ENCODE measurements around the gene MAP7. TPM values are rescaled to one million over a fixed set of nuclear protein-coding genes. Genes with fewer than 3 reads are reported as not detected.

The MAP7 gene
- total RNA-seq, 4 donors from 2014 or later = 0.84 to 1.5 (median 1.4) TPM

DNA sequence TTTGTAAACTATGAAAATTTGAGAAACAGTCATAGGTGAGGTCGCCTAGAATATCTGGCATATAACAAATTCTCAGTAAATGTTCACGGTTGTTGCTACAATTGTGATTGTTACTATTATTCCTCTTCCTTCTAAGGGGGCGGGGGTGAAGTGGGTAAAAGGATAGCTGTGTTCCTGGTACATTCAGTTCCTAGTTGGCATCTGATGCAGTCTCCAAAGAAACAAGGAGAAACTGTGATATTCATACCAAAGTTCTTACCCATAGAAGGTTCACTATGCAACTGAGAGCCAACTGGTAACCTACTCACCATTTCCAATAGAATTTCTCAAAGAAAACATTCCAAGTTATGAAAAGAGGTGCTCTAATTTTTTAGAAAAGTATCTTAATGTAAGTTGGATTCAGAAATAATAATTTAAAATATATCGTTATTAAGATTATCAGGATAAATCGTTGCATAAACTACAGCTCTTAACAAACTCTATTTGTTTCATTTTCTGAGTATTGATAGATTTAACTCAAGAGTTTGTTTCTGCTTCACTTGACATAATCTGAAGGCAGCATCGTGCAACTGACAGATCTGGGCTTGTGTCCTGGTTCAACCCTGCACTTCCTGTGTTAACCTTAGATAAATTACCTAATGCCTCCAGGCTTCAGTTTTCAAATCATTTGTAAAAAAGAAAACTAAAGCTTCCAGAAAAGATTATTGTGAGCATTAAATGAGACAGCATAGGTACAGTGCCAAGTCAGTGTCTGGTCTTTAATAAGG is 13.3 kb upstream of the MAP7 start:
- H3K36me3 ChIP-seq = peaks cover 0 to 25% (median 0%) of the 10 kb centered on the region in 3 donors
- no peak overlapping the region for H3K27ac ChIP-seq
- no peaks in the 10 kb centered on the region for H3K27me3 ChIP-seq
- no peak overlapping the region for H3K4me3 ChIP-seq
- H3K9me3 ChIP-seq = no peaks in the 10 kb centered on the region
- WGBS, 2 donors = 80 to 81% methylated on average over 6 of the region's 6 CpGs
- no peak for DNase-seq (ENCODE audit: low spot score in 2 of 2)
- TF ChIP-seq, protein P1, sequence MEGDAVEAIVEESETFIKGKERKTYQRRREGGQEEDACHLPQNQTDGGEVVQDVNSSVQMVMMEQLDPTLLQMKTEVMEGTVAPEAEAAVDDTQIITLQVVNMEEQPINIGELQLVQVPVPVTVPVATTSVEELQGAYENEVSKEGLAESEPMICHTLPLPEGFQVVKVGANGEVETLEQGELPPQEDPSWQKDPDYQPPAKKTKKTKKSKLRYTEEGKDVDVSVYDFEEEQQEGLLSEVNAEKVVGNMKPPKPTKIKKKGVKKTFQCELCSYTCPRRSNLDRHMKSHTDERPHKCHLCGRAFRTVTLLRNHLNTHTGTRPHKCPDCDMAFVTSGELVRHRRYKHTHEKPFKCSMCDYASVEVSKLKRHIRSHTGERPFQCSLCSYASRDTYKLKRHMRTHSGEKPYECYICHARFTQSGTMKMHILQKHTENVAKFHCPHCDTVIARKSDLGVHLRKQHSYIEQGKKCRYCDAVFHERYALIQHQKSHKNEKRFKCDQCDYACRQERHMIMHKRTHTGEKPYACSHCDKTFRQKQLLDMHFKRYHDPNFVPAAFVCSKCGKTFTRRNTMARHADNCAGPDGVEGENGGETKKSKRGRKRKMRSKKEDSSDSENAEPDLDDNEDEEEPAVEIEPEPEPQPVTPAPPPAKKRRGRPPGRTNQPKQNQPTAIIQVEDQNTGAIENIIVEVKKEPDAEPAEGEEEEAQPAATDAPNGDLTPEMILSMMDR (IDR thresholded peaks at IDR 0.05) = no peak
- no peak for TF ChIP-seq EP300 (IDR thresholded peaks at IDR 0.05)
- TF ChIP-seq POLR2A (IDR thresholded peaks at IDR 0.05) = no peak
- no peaks in the 10 kb centered on the region for H3K4me1 ChIP-seq

DNA sequence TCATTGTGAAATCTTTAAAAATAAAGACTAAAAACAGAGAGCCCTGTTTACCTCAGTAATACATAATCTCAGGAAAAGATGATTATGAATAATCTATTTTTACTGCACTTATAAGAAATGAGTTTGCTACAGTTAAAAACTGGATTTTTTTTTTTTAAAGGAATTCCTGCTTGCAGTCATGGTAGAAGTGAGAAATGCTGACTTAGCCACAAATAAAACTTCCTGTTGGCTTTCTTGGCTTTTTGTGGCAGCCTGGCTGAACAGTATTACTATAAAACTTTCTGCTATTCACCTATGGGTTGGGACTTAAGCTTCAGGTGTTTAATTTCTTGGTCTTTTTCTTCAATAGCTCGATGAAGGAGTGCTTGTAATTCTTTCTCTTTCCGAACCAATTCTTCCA is 12.0 kb upstream of the MAP7 start:
- Histone ChIP-seq H3K27me3 (no peaks in the 10 kb centered on the region), H3K36me3 (peaks cover 0 to 37% (median 0%) of the 10 kb centered on the region in 3 donors), H3K4me3 (no peak overlapping the region), H3K9me3 (no peaks in the 10 kb centered on the region), H3K27ac (no peak overlapping the region), H3K4me1 (no peaks in the 10 kb centered on the region)
- DNase-seq (ENCODE audit: low spot score in 2 of 2) = no peak
- TF ChIP-seq, protein P1 (IDR thresholded peaks at IDR 0.05) = no peak
- TF ChIP-seq EP300 (IDR thresholded peaks at IDR 0.05) (no peak), POLR2A (IDR thresholded peaks at IDR 0.05) (no peak)
- WGBS, 2 donors = 62 to 72% methylated on average over 2 of the region's 2 CpGs

DNA sequence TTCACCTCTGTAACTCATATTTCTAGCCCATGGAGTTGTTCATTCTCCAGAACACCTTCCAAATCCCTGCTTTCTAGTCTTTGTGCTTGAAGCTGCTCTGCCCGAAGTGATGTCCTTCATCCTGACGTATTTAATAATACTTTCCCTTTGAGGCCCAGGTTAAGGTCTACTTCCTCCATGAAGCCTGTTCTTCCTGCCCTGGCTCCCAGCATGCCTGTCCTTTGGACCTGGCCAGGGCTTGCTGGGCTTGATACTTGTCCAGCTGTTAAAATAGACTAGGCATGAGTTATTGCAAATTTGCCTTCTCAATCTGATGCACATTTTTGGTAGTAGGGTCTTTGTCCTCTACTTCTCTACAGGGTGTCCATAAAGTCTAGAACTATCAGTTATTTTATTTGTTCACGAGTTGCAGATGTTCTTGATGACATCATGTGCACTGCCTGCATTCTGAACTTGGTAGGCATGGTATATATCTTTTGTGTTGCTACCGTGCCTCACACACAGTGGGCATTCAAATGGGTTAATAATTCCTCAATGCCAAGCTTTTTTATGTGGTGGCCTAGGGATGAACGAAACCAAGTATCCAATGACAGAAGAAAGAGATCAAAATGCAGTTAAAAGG is 3.1 kb upstream of the MAP7 start:
- Histone ChIP-seq H3K36me3 (peaks cover 0 to 18% (median 0%) of the 10 kb centered on the region in 3 donors), H3K9me3 (no peaks in the 10 kb centered on the region), H3K27me3 (peaks cover 0 to 43% of the 10 kb centered on the region in 2 donors), H3K27ac (no peak overlapping the region), H3K4me1 (peaks cover 0 to 17% (median 10%) of the 10 kb centered on the region in 4 donors), H3K4me3 (no peak overlapping the region)
- WGBS, 2 donors = 74 to 75% methylated on average over 5 of the region's 5 CpGs
- DNase-seq (ENCODE audit: low spot score in 2 of 2) = no peak
- no peak for TF ChIP-seq EP300 (IDR thresholded peaks at IDR 0.05)
- TF ChIP-seq, protein P1 (IDR thresholded peaks at IDR 0.05) = no peak
- TF ChIP-seq POLR2A (IDR thresholded peaks at IDR 0.05) = no peak

DNA sequence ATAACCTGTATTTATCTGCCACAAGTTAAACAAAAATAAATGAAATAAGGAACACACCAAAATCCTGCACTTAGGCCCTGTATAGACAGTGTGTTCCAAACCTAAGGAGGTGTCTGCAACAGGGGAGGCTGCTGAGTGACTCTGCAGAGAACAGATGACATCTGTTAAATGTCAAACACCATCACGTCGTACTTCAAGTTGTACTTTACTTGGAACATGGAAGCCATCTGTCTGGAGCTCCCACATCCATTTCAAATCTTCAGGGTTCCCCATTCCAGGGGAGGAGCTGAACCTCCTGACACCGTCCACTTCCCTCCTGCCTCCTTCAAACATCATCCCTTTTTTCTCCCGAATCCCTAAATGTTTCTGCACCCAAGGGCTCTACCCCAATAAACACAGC is 1.8 kb upstream of the MAP7 start:
- Histone ChIP-seq H3K27me3 (peaks cover 0 to 44% of the 10 kb centered on the region in 2 donors), H3K4me3 (no peak overlapping the region)
- WGBS, 2 donors = 78 to 83% methylated on average over 4 of the region's 4 CpGs

More for the DNA sequence above, 1.8 kb upstream of the MAP7 start:
- Histone ChIP-seq H3K36me3 (peaks cover 0 to 7% (median 0%) of the 10 kb centered on the region in 3 donors), H3K27ac (no peak overlapping the region), H3K9me3 (no peaks in the 10 kb centered on the region), H3K4me1 (peaks cover 0 to 17% (median 10%) of the 10 kb centered on the region in 4 donors)
- no peak for DNase-seq (ENCODE audit: low spot score in 2 of 2)
- TF ChIP-seq POLR2A (IDR thresholded peaks at IDR 0.05) (no peak), EP300 (IDR thresholded peaks at IDR 0.05) (no peak)
- TF ChIP-seq, protein P1 (IDR thresholded peaks at IDR 0.05) = no peak
